GM12892 (cell line): ENCODE measurements around the gene PSMB8.

Source experiments
- DNase-seq: peaks from one replicate; pipeline ENCODE4 v3.0.0; 2011; ENCODE audit not compliant: insufficient read length
- FAIRE-seq: peaks from 2 replicates; lab custom pipeline; 2011; peaks lifted over from hg19 to GRCh38; lab: Jason Lieb, UNC
- POLR2A ChIP-seq: IDR thresholded peaks from 2 replicates; pipeline ENCODE4 v1.6.1; 2011; ENCODE audit warnings: low read depth, low read length, control low read depth
- POLR2AphosphoS5 ChIP-seq: IDR thresholded peaks from 2 replicates; pipeline ENCODE4 v1.6.1; 2011; ENCODE audit warnings: low read depth, low read length, control low read depth
- TAF1 ChIP-seq: IDR thresholded peaks from 2 replicates; pipeline ENCODE4 v1.6.1; 2011; ENCODE audit warnings: low read depth, mild to moderate bottlenecking, control low read depth, low read length, borderline replicate concordance

PSMB8 gene

GRCh38 chr6:32868257-32868788 lies 24.5 kb upstream of the PSMB8 start:
- TF ChIP-seq POLR2A (no peak), TAF1 (no peak), POLR2AphosphoS5 (no peak)
- FAIRE-seq (peak; percentile 96), DNase-seq (no peak)

GRCh38 chr6:32867554-32868256 lies 23.9 kb upstream of the PSMB8 start:
- FAIRE-seq (no peak), DNase-seq (no peak)
- TF ChIP-seq POLR2AphosphoS5 = no peak

- FAIRE-seq = peak; percentile 83
- DNase-seq = no peak
- peak; percentile 26; the same call in 1 of the 2 replicates for TF ChIP-seq TAF1
- 0 out of 2 replicates have a peak, but pooled peaks have one; percentile 28 for TF ChIP-seq POLR2AphosphoS5
- peak; percentile 61 for TF ChIP-seq POLR2A
Measured at GRCh38 chr6:32867022-32867477, 23.2 kb upstream of the PSMB8 start.

- DNase-seq = no peak
- no peak for TF ChIP-seq POLR2A
- TF ChIP-seq POLR2AphosphoS5 = no peak
- no peak for TF ChIP-seq TAF1
- FAIRE-seq = peak; percentile 5
Measured at GRCh38 chr6:32865724-32866443, 22.0 kb upstream of the PSMB8 start.

GRCh38 chr6:32862725-32863124 lies 18.9 kb upstream of the PSMB8 start:
- no peak for DNase-seq
- no peak for FAIRE-seq
- TF ChIP-seq TAF1 = no peak
- TF ChIP-seq POLR2AphosphoS5 = no peak
- no peak for TF ChIP-seq POLR2A

- FAIRE-seq = peak; percentile 53
- no peak for TF ChIP-seq POLR2AphosphoS5
- TF ChIP-seq TAF1 = no peak
- no peak for TF ChIP-seq POLR2A
- no peak for DNase-seq
Measured at GRCh38 chr6:32860674-32861073, 16.8 kb upstream of the PSMB8 start.

GRCh38 chr6:32858194-32858593 lies 14.3 kb upstream of the PSMB8 start:
- TF ChIP-seq POLR2A (no peak), POLR2AphosphoS5 (no peak), TAF1 (no peak)
- no peak for DNase-seq
- FAIRE-seq = no peak

- FAIRE-seq (no peak), DNase-seq (no peak)
- TF ChIP-seq POLR2AphosphoS5 (no peak), POLR2A (no peak), TAF1 (no peak)
Measured at GRCh38 chr6:32857156-32857891, 13.5 kb upstream of the PSMB8 start.

- TF ChIP-seq TAF1 = no peak
- TF ChIP-seq POLR2AphosphoS5 = no peak
- TF ChIP-seq POLR2A = no peak
- peak; percentile 9 for FAIRE-seq
Measured at GRCh38 chr6:32855467-32856174, 11.8 kb upstream of the PSMB8 start.

GRCh38 chr6:32854376-32855178 lies 10.7 kb upstream of the PSMB8 start:
- TF ChIP-seq TAF1 (0 out of 2 replicates have a peak, but pooled peaks have one; percentile 15), POLR2A (no peak; the same call in 1 of the 2 replicates)
- peak; percentile 58 for DNase-seq
- FAIRE-seq = peak; percentile 73

More at GRCh38 chr6:32855467-32856174, 11.8 kb upstream of the PSMB8 start:
- DNase-seq = no peak
